GM18873 (cell line): ENCODE results near the gene ARHGEF40.

Experiments
- ATAC-seq: cut with Tn5 transposase; IDR thresholded peaks from one replicate; pipeline ENCODE4 v1.9.1; 2021; ENCODE audit warnings: mild to moderate bottlenecking, moderate library complexity, moderate number of reproducible peaks; ENCODE audit not compliant: unreplicated experiment, low FRiP score

The ARHGEF40 gene

GRCh38 chr14:21058903-21059302 lies 11.2 kb upstream of the ARHGEF40 start:
- no peak for ATAC-seq

GRCh38 chr14:21059842-21060613 lies 10.1 kb upstream of the ARHGEF40 start:
- ATAC-seq, result no peak

GRCh38 chr14:21060614-21061346 lies 9.3 kb upstream of the ARHGEF40 start:
- ATAC-seq, result no peak

- ATAC-seq, result no peak
Observed at GRCh38 chr14:21061347-21061668, 8.8 kb upstream of the ARHGEF40 start.

- ATAC-seq, result no peak
Observed at GRCh38 chr14:21063479-21063878, 6.6 kb upstream of the ARHGEF40 start.

- no peak for ATAC-seq
Observed at GRCh38 chr14:21066882-21067502, 3.1 kb upstream of the ARHGEF40 start.

GRCh38 chr14:21068521-21069387 lies 1.4 kb upstream of the ARHGEF40 start:
- no peak for ATAC-seq

GRCh38 chr14:21069388-21070082 lies 569 bp upstream of the ARHGEF40 start:
- no peak for ATAC-seq

- ATAC-seq, result no peak
Observed at GRCh38 chr14:21070610-21071224, 613 bp downstream of the ARHGEF40 start.

GRCh38 chr14:21071225-21072030 lies 1.3 kb downstream of the ARHGEF40 start:
- ATAC-seq, result peak; percentile 51

GRCh38 chr14:21072031-21072473 lies 1.9 kb downstream of the ARHGEF40 start:
- ATAC-seq, result no peak

GRCh38 chr14:21072781-21073339 lies 2.8 kb downstream of the ARHGEF40 start:
- ATAC-seq, result no peak

- no peak for ATAC-seq
Observed at GRCh38 chr14:21073921-21074320, 3.8 kb downstream of the ARHGEF40 start.

- ATAC-seq, result no peak
Observed at GRCh38 chr14:21074398-21075272, 4.5 kb downstream of the ARHGEF40 start.

GRCh38 chr14:21075719-21076437 lies 5.8 kb downstream of the ARHGEF40 start:
- no peak for ATAC-seq

- ATAC-seq, result no peak
Observed at GRCh38 chr14:21077672-21078071, 7.6 kb downstream of the ARHGEF40 start.

- ATAC-seq, result no peak
Observed at GRCh38 chr14:21078287-21078686, 8.2 kb downstream of the ARHGEF40 start.
